Measurements from ENCODE around the gene PKIB. TPM values are rescaled to one million over a fixed set of nuclear protein-coding genes. Genes with fewer than 3 reads are reported as not detected.

PKIB gene
- 0.22 TPM in 1 of 2 replicates, not detected in the other for total RNA-seq

DNA sequence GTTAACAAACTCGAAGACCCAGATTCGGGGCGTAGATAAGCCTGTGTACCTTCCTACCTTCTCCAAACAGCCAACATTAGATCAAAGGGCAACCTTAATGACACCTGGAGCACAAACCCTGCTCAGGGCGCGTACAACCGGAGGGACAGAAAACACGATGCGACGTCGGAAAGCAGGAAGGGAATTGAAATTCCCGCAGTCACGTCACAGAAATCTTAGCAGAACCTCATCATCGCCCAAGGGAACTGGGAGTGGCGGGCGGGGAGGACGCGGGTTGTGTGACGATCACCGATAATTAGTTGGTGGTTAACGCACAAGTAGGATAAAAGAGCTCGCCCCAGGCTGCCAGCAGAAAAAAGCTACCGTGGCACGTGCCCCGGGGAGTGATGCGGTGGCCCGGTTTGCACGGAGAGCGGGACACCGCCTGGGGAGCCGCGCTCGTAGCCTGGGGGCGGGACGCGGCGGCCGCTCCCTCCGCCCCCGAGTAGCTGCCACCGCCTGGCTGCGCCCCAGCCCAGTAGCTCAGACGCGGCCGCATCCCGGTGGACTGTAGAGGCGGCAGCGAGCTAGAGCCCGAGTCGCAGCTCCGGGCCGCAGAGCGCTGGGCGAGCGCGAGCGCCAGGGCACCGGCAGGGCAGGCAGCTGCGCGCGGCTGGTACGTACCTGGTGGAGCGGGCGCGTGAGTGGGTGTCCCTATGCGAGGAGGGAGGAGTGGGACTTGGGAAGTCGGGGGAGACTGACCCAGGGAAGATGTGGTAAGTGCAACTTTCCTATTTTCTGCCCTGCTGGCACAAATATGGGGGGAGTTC lies at the start of gene PKIB:
Gene PKIB, plus strand, starts transcription at position 525 of the 809 bp plus-strand sequence. CDS start 107,390 bp downstream, outside the sequence.

Small RNA genes lying within 50 kb of the gene (small RNA-seq; reads per million reads assigned to genes)
- not detected for gene RN7SL564P

Other genes with a start within 250 kb of the PKIB start
- gene HSF2, start 210.8 kb upstream of the PKIB start, total RNA-seq: 25.8 and 28.5 TPM in 2 replicates
- gene SERINC1, start 138.6 kb upstream of the PKIB start, total RNA-seq: 139 and 154 TPM in 2 replicates
- gene FABP7, start 169.3 kb downstream of the PKIB start, total RNA-seq: not detected in 2 replicates
- 5.7 and 7.3 TPM in 2 replicates for gene SMPDL3A, start 178.9 kb downstream of the PKIB start, total RNA-seq

Data from thoracic aorta endothelial cell (primary cell).